Skin epidermis (tissue), 12 donors: ENCODE data around the gene TECTB.

ENCODE experiments used
- H3K27ac ChIP-seq, 21 experiments: fragments of 200-600 bp; sonication (generic) in 11 of 21; one replicate each; pipeline ENCODE4 v1.5.0; 2020; ENCODE audit warnings: mild to moderate bottlenecking in 3 of 21, inconsistent platforms in 2 of 21, moderate library complexity in 2 of 21
- H3K4me3 ChIP-seq, 7 experiments: fragments of 200-600 bp; sonication (generic) in 2 of 7; one replicate each; pipeline ENCODE4 v1.5.0; 2020; ENCODE audit warnings: inconsistent platforms in 2 of 7, mild to moderate bottlenecking in 2 of 7, moderate library complexity in 1 of 7

TECTB gene

DNA sequence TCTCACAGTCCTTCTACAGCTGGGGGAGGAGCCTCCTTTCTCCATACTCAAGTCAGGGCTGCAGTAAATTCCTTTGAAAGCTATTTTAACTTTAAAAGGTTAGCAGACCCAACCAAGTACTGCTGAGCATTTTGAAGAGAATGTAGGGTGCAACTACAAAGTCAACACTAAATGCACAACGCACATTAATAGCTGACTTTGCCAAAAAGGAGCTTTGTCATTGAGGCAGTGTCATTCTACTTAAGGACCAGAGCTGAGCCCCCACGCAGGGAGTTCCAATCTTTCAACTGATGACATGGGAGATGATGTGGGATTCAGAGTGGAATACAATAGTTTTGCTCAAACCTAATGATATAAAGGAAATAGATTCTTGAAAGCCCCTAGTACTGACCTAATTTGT lies 20.3 kb downstream of the TECTB start:
- Histone ChIP-seq H3K27ac (no peak overlapping the region), H3K4me3 (no peak overlapping the region)

DNA sequence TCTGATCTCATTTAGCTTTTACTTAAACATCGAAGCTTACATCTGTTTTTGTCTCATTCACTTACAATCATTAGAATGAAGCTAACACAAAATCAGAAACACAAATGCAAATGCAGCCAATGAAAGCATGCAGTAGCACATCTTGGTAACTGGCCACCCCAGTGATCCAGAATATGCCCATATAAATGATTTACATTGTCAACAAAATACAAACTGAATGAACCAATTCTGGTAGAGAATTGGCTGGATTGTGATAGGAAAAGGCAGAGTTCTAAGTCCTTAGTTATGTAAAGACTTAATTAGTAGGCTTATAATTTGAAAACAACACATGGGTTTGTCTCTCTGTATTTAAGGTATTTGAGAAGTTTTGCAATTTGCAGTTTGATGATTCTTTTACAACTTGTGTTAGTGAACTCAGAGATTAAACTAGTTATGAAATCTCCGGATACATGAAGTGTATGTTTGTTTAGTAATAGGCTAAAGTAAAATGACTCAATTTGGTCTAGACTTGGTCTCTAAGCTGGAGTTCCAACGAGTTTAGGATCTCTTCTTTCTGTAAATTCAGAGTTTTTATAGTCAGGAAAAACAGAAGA lies 21.2 kb downstream of the TECTB start:
- Histone ChIP-seq H3K4me3 (no peak overlapping the region), H3K27ac (no peak overlapping the region)

DNA sequence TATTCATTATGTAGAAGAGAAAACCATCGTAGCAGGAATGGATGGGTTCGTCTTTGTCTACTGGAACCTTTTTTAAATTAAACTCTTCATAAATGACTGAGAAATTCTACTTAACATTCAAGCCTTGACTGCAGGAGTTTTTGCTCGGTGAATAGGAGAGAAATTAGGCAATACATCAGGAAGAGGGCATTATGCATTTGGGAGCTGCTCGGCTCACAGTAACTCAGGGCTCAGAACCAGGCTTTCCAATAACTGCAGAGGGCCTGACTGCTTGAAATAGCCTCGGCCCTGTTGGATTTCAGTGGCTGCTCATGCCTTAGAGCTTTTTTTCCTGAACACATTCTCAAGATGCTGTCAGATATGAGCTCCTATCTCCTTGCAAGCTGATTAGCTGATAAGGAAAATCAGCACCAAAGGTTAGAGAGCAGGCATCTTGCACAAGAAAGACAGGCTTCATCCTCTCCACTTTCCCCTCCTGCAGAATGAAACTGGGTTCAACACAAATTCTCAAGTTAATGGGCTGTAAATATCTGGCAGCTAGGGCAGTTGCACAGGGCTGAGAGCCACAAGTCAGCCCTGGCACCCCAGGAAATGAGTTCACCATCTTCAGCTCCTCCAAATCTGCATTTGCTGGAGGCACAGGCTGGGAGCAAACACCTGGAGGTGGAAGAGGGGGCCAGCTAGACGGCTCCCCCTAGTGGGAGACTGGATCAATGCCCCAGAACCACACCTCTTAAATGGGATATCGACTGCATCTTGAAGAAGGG lies 24.3 kb downstream of the TECTB start:
- no peak overlapping the region for H3K4me3 ChIP-seq
- no peak overlapping the region for H3K27ac ChIP-seq

DNA sequence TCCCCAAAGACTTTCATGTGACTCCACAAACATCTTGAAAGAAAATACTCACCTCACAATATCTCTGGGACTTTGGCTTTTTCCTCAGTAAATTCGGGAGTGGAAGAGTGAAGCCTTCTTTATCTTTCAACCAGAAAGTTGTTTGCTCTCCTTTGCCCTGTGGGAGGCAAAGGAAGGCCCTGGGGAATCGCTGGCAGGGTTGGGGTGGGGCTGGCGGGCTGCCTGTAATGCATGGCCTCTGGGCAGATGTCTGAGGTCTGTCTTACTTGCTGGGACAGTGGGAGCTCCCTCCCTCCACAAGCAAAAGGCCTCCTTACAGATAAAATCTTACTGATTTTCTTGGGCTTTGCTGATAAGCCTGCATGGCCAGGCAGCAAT lies 24.9 kb downstream of the TECTB start:
- H3K27ac ChIP-seq, result no peak overlapping the region

GRCh38 chr10:112311481-112311880 lies 28.3 kb downstream of the TECTB start:
- no peak overlapping the region for H3K27ac ChIP-seq
- no peak overlapping the region for H3K4me3 ChIP-seq

More for the DNA sequence above, 24.9 kb downstream of the TECTB start:
- no peak overlapping the region for H3K4me3 ChIP-seq

DNA sequence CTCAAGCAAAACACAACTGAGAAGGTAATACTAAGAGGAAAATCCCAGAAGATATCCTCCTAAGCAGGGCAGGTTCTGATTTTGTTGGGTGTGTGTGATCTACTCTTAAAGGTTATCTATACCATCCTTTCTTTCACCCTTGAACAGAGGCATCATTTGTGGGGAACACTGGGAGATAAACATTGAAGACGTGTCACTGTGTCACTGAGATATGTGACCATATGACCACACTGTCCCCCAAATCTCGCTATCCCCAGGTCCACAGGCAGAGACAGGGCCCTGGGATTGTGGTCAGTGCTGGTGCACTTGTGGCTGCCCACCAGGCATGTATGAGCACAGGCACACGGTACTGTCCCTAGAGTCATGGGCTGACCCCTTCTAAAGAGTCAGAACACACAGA lies 30.0 kb downstream of the TECTB start:
- H3K27ac ChIP-seq, result no peak overlapping the region
- H3K4me3 ChIP-seq, result no peak overlapping the region

GRCh38 chr10:112313911-112314310 lies 30.7 kb downstream of the TECTB start:
- H3K27ac ChIP-seq, result no peak overlapping the region
- H3K4me3 ChIP-seq, result no peak overlapping the region

- no peak overlapping the region for H3K4me3 ChIP-seq
- H3K27ac ChIP-seq, result no peak overlapping the region
Observed at GRCh38 chr10:112314822-112315474, 31.7 kb downstream of the TECTB start.

GRCh38 chr10:112327678-112328077 lies 44.5 kb downstream of the TECTB start:
- H3K27ac ChIP-seq, result no peak overlapping the region
- no peak overlapping the region for H3K4me3 ChIP-seq

- no peak overlapping the region for H3K4me3 ChIP-seq
Observed at GRCh38 chr10:112330162-112330561, 47.0 kb downstream of the TECTB start.

DNA sequence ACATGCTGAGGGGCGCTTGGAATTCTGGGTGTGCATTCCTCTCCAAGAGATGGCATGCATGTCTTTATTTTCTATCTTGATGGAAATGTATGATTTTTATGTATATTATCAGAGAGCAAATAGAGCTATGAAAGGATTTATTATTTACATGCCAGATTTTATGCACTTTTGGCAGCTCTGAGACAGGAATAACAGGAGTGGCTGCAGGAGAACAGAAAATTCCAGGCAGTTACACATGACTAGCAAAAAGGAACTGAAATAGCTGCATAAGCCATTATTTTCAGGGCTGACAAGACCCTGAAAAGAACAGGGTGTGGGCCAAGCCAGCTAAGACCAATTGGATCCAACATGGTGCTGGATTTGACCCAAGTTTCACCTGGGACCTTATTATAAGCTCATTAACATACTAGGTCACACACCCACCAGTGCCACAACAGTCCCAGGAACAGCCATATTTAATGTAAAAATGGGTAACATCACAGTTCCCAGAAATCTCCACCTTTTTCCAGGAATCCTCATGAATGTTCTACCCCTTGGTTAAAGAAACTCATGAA lies 47.5 kb downstream of the TECTB start:
- Histone ChIP-seq H3K27ac (no peak overlapping the region), H3K4me3 (no peak overlapping the region)

More at GRCh38 chr10:112330162-112330561, 47.0 kb downstream of the TECTB start:
- H3K27ac ChIP-seq, result no peak overlapping the region

DNA sequence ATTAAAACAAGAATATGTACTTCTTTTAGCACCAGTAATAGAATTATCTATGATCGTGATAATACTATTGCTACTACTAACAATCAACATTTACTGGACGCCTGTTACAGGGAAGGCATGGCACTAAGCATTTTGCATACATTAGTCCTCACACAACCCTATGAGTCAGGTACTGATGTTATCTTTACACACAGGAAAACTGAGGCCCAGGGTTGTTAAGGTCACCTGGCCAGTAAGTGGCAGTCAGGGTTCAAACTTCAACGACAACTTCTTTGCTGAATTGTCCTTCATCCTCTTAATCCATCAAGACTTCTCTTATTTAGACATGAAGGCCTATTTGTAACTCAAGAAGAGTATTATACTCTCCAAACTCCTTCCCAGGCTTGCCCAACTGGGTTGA lies 48.8 kb downstream of the TECTB start:
- H3K4me3 ChIP-seq, result no peak overlapping the region
- no peak overlapping the region for H3K27ac ChIP-seq

DNA sequence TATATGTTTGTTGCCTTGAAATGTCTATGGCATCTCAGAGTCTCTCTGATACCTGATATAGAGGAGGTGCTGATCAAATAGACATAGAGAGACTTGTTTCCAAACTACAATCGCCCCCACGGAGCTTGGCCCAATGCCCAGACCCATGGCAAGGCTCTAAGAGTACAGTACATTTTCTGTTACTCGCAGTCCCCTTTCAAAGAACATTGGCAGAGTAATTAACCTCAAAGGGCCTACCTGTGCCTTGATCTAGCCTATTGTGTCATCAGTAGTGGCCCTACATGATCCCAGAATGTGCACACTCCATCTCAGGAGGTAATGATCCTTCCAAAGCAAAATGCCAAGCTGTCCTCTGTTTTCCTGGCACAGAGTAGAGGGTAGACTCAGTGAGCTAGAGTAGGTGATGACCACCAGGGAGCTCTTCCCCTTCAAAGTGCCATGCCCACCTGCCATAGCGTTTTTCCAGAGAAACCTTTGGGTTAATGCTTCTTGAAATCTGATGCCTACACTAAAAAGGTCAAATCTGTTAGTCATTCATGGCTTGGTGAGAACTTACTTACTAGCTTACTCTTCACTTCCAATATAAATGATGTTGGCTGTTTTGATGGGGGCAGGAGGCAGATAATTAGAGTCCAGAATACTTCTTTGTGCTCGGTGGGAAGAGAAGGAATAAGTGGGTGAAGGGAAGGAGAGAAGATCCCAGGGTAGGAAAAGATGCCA lies 49.5 kb downstream of the TECTB start:
- H3K4me3 ChIP-seq, result no peak overlapping the region
- H3K27ac ChIP-seq, result no peak overlapping the region

- H3K4me3 ChIP-seq, result no peak overlapping the region
- H3K27ac ChIP-seq, result no peak overlapping the region
Observed at GRCh38 chr10:112333452-112333851, 50.3 kb downstream of the TECTB start.

DNA sequence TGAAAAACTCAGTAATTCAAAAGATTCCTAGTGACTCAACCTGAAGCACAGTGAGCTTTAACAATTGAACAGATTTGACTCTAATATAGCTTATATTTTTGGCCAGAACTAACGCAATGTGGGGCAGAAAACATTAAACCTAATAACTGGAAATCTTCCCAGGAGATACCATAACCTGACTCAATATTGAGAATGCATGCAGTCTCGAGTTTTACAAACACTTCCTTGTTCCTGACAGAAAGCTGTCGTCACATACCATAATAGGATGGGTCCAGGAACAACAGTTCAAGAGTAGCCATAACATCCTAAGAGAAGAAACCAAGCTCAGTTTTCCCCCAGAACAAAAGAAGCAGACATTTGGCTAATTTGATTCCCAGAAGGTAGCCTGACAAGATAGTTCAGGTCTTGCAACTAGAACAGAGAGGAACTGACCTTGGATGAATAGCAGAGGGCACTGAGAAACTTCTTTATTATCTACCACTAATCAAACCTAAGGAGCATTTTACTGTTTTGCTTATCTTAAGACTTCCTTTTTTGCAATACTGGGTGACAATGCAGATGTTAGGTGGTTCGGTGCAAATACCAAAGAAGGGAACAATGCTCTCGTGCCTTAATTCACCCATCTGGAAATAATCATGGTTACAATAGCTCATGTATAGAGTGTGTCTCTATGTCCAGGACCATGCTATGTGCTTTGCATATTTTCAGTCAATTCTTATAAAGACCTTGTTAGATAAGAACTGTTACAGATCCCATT lies 52.1 kb downstream of the TECTB start:
- no peak overlapping the region for H3K27ac ChIP-seq

DNA sequence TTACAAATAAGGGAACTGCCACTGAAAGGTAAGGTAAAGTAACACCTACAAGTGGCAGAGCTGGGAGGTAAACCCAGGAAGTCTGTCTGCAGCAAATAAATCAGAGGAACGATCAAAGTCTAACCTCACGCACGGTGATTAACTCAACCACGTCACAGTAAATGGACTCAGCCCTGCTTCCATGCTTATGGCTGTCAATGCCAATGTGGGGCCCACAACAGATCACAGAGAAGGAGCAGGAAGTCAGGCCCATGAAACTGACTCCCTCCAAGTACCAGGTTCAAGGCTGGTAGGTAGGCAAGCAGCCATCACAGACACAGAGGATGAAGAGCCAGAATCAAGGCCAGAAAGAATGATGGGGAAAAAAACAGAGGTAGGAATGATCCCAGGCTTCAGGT lies 52.7 kb downstream of the TECTB start:
- no peak overlapping the region for H3K27ac ChIP-seq

More for the DNA sequence above, 52.1 kb downstream of the TECTB start:
- H3K4me3 ChIP-seq, result no peak overlapping the region

DNA sequence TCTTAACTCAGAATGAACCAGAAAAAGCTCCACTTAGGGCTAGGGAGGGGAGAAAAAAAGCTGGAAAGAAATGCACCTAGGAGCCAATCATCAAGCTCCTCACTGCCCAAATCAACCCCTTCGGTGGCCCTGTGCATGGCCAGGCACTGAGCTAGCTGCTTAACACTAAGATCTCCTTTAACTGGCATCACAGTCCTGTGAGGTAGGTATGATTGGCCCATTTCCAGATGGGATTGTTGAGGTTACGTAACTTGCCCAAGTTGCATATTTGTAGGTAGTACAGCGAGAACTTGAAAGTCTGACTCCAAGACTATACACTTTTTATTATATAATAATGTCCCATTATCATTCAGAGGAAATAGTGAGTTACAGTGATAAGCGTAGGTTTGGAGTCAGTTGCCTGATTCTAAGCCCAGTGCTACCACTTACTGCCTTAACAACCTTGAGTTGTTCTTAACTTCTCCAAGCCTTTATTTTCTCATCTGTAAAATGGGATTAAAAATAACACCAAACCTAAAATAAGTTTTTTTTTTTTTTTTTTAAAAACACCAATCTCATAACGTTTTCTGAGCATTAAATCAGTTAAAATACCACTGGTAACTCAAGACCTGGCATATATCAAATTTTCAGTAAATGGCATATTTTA lies 53.5 kb downstream of the TECTB start:
- Histone ChIP-seq H3K27ac (no peak overlapping the region), H3K4me3 (no peak overlapping the region)

More for the DNA sequence above, 52.7 kb downstream of the TECTB start:
- H3K4me3 ChIP-seq, result no peak overlapping the region

- no peak overlapping the region for H3K27ac ChIP-seq
- H3K4me3 ChIP-seq, result no peak overlapping the region
Observed at GRCh38 chr10:112338957-112339356, 55.8 kb downstream of the TECTB start.

DNA sequence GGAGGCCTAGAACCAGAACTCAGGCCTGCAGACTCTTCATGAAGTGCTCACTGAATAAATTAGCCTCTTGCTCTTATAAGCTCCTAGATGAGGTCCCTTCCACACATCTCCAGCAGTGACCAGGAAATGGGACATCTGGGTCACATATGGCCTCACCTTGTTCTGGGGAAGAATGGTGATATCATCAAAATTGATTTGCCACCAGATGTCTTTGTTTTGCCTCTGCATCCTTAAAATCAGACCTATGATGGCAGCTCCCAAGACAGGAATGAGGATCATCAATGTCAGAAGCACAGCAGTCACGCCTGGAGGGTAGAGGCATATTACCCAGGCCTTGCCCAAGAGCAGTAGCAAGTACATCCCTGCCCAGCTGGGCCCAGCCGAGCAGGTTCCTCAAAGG lies 57.4 kb downstream of the TECTB start:
- Histone ChIP-seq H3K27ac (no peak overlapping the region), H3K4me3 (no peak overlapping the region)
